IPS DF 4.7 (cell line): Measurements from ENCODE around the gene HSBP1.

ENCODE experiments used
- DNase-seq: peaks from one replicate; pipeline ENCODE4 v3.0.0-alpha.2; 2013; ENCODE audit warnings: low spot score; ENCODE audit errors: extremely low read depth

Gene HSBP1

DNA sequence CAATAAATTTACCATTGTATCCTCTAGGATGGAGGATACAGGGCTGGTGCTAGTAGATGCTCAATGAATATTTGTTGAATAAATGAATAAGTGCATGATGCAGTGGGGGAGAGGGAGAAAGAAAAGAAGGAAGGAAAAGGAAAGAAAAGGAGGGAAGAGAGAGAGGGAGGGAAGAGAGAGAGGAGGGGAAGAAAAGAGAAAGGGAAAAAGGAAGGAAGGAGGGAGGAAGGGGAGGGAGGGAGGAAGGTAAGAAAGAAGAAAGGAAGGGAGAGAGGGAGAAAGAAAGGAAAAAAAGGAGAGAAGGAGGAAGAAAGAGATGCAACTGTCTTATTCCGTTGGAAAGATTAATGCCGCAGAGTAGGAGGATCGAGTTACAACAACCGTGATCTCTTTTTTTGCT lies 30.4 kb downstream of the HSBP1 start:
- no peak for DNase-seq

- no peak for DNase-seq
Observed at GRCh38 chr16:83839561-83839960, 31.8 kb downstream of the HSBP1 start.

GRCh38 chr16:83840060-83840617 lies 32.4 kb downstream of the HSBP1 start:
- no peak for DNase-seq

- DNase-seq: no peak
Observed at GRCh38 chr16:83842291-83842690, 34.5 kb downstream of the HSBP1 start.

GRCh38 chr16:83842756-83843507 lies 35.2 kb downstream of the HSBP1 start:
- DNase-seq: no peak

DNA sequence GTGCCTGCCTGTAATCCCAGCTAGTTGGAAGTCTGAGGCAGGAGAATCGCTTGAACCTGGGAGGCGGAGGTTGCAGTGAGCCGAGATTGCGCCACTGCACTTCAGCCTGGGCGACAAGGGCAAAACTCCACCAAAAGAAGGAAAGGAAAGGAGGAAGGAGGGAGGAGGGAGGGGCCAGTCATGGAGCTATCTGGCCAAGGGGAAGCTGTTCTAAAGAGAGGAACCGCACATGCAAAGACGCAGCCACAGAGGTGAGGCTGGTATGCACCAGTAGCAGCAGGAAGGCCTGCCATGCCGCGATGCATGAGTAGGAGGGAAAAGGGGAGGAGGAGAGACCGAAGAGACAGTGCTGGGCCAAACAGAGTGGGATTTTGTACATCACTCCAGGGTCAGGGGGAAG lies 35.9 kb downstream of the HSBP1 start:
- DNase-seq: no peak

DNA sequence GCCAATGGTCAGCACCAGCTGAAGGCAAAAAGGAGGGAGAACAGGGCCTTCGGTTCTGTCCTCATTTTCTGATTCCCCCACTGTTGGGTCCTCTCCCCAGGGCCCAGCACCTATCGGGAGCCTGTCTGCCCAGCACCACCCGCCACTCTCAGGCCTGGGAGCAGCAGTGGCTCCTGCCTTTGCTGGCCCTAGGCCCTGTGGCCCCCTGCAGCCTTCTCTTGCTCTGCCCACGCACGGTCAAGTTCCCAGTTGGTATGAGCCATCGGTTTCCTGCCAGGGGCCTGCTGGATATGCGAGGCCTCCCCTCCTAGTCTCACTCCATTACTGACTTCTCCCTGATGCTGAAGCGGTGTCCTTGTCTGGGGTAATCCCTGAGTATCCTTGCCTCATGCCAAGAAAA lies 37.5 kb downstream of the HSBP1 start:
- DNase-seq: no peak

- no peak for DNase-seq
Observed at GRCh38 chr16:83847371-83848225, 39.8 kb downstream of the HSBP1 start.

- DNase-seq: no peak
Observed at GRCh38 chr16:83849421-83849820, 41.6 kb downstream of the HSBP1 start.

DNA sequence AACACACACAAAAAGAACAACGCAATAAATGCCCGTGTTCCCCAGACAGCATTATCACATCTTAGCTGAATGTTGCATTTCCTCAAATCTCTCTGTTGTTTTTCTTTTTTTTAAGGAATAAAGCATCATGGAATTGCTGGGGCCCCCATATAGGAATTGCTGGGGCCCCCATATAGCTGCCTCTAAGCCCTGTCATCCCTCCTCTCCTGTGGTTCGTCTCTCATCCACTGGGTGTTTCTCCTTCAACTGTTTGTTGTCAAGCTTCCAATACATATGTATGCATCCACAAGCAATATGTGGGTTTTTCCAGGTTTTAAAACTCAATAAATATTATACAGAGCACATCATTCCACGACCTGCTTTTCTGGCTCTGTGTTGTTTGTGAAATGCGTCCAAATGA lies 43.2 kb downstream of the HSBP1 start:
- no peak for DNase-seq

DNA sequence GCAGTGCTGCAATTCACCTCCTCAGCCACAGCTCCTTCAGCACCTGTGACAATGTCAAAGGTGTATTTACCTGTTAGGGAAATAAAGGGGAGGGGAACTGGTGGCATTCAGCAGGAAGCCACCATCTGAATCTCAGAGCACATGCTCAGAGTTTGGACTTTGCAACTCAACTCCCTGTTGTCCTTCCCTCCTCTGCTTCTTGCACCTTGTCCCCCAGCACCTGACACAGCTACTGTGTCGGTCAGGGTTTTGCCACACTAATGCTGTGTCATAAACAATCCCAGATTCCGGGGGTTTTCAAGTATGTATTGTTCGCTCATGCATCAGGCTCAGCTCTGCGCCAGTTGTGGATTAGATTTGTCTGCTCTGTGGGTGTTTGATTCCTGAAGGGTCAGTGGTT lies 43.7 kb downstream of the HSBP1 start:
- DNase-seq: no peak

DNA sequence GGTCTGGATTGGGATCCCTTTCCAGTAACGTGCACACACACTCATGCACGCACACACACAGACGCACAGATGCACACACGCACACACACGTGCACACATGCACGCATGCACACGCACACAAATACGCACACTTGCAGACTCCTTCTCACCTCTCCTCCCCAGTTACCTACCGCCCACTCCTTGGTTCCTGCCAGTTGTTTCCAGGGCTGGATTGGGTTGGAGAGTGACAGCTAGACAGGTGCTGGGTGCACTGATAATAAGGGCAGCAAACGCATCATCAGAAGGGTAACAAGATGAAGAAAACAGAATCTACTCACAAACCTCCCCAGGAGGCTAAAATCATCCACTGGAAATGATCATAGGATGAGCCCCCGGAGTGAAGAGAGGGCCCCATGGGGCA lies 45.0 kb downstream of the HSBP1 start:
- DNase-seq: no peak

DNA sequence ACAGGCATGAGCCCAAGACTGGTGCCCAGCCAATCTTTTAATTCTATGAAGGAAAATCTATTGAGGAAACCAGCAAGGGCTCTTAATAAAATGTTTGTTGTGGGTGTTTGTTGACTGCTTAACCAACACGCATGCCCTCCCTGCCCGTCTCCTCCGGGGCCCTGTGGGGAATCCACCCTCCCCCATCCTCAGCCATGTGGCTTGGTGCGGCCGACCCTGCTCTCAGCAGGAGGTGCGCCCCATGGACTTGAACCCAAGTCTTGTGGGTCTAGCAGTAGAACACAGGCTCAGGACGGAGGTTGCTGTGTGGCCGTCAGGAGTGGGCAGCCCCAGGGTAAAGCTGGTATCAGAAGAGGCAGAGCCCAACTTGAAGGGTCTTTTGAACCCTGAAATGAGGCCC lies 46.1 kb downstream of the HSBP1 start:
- DNase-seq: no peak

- DNase-seq: no peak
Observed at GRCh38 chr16:83854420-83854819, 46.6 kb downstream of the HSBP1 start.

DNA sequence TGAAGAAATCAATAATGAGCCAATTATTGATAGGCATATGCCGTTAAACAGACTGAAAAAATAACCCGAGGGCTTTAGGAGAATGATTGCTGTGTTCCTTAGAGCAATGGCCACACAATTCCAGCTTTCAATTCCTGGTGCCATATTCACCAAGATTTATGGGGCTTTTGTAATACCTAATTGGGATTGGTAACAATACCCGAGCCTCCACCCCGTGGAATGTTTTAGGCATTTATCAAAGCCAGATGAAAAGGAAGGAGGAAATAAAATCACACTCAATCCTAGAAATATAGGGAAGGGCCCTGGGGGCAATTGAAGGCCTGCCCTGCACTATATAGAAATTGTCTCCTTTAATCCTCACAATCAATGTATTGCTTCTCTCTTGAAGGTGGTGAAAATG lies 49.0 kb downstream of the HSBP1 start:
- no peak for DNase-seq

GRCh38 chr16:83859265-83859664 lies 51.5 kb downstream of the HSBP1 start:
- no peak for DNase-seq

DNA sequence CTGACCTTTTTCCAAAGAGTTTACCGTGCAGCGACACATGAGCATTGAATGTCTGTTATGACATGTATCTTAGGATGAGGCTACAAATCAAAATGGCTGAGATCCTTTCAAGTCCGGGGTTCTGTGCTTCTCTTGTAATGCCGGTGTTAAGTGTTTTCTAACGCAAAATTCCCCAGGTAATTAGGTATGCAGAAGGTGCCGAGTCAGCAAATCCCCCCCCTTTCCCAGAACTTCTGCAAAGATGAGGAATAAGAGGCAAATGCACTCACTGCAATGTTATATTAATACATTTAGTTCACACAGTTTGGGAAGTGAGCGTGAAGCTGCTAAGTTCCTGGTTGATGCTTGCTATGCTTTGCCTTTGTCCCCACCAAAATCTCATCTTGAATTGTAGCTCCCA lies 54.9 kb downstream of the HSBP1 start:
- no peak for DNase-seq

DNA sequence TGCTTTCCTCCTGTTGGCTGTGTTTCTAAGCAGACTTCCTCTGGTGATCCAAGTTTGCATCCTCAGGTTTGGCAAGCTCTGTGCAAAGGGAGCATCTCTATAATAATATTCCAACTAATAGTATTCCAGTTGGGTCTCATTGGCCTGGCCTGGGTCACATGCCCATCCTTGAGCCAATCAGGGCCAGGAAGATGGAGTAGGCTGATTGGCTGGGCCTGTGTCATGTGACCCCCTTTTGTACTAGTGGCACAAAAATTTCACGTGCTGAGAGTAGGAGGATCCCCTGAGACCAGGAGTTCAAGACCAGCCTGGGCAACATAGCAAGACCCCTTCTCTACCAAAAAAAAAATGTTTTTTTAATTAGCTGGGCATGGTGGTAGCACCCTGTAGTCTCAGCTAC lies 55.9 kb downstream of the HSBP1 start:
- DNase-seq: no peak
